ES-I3 (cell line): ENCODE results near the gene PRKCH.
A peak's percentile ranks its signal among the peaks of the same experiment; 100 is the strongest.

Experiments
- H3K36me3 ChIP-seq: 2 replicates; pipeline ENCODE4 v1.6.1; 2013; ENCODE audit warnings: mild to moderate bottlenecking, low read length, control low read depth, moderate library complexity; ENCODE audit not compliant: insufficient read depth
- H3K4me1 ChIP-seq: 2 replicates; pipeline ENCODE4 v1.6.1; 2013; ENCODE audit warnings: mild to moderate bottlenecking, control low read depth, low read length; ENCODE audit not compliant: insufficient read depth
- H3K9ac ChIP-seq: 2 replicates; pipeline ENCODE4 v1.6.1; 2013; ENCODE audit warnings: low read depth, mild to moderate bottlenecking, low read length, moderate library complexity
- H3K9me3 ChIP-seq: 2 replicates; pipeline ENCODE4 v1.6.1; 2013; ENCODE audit warnings: mild to moderate bottlenecking, low read length, moderate library complexity; ENCODE audit not compliant: control insufficient read depth, insufficient read depth

Gene PRKCH

DNA sequence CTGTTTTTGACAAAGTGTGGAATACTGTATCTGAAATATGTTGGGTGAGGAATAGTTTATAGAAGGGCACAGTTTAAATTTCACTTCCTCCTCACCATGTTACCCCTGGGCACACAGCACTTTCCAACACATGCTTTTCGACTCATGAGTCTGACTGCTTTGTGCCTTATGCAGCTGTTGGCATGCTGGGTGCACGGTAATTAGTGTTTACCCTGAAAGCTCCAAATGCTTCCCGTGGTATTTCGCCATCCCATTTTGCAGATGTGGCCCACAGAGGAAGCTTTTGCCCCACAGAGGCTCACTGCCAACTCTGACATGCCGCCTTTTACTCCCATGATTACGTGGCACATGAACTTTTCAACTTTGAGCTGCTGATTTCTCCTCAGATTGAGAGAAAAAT lies 168.6 kb downstream of the PRKCH start:
- Histone ChIP-seq H3K36me3 (no peaks in the 10 kb centered on the region; the same call in 1 of the 2 replicates), H3K9ac (no peak overlapping the region), H3K9me3 (no peaks in the 10 kb centered on the region), H3K4me1 (peaks cover 19% of the 10 kb centered on the region)

DNA sequence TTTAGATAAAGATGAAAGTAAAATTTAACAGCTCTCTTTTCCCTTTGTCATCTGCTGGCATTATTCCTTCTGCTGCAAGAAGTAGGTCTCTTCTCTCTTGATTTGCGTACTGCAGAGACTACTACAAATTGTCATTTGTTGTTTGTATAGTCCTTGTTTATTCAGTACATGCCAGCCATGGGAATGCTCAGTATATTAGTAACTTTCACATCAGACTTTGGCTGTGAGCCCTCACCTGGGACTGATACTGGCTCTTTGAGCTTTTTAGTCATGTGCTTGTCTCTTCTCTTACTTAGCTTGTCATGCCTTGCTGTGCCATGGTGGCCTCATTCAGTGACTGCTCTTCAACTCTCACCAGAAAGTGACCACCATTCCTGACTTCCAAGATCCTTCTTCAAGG lies 169.8 kb downstream of the PRKCH start:
- H3K9me3 ChIP-seq = no peaks in the 10 kb centered on the region
- no peak overlapping the region for H3K9ac ChIP-seq
- no peaks in the 10 kb centered on the region; the same call in 1 of the 2 replicates for H3K36me3 ChIP-seq
- H3K4me1 ChIP-seq = peaks cover 19% of the 10 kb centered on the region

DNA sequence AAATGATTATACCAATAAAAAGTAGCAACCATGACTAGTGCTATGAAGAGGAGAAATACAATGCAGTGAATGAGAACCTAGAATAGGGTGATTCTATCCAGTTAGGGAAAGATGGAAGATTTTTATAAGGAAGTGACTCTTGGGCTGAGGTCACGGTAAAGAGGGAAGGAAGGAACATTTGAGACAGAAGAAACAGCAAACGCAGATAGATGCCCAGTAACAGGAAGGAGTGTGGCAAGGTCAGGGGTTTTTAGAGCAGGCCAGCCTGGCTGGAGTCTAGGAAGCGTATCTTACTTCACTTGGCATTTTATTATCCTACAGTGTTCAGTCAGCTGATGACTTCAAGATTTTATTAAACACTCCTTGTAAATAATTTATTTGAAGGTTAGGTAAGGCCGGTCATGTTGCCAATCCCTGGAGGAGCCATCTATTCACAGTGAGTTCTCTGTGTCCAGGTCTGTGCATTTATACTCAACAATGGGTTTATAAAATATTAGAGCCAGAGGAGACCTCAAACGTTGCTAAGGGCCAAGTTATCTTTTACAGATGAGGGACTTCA lies 170.6 kb downstream of the PRKCH start:
- H3K4me1 ChIP-seq = peaks cover 19% of the 10 kb centered on the region
- no peaks in the 10 kb centered on the region; the same call in 1 of the 2 replicates for H3K36me3 ChIP-seq
- H3K9ac ChIP-seq = no peak overlapping the region
- no peaks in the 10 kb centered on the region for H3K9me3 ChIP-seq

DNA sequence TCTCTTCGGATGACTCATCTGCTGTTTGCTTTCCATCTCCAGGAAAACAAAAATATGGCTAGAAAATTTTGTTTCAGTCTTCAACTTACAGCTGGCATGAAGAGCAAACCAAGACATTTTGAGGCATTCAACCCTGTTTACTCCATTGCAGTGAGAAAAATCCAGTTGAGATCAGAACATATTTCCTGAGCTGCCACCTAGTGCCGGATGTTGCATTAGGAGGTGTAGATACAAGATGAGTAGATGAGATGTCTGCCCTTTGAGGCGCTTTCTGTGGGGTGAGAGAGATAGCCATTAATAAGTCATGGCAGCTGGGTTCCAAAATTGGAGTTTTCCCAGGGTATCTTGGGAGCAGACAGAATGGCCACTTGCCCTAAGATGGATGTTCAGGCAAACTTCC lies 171.1 kb downstream of the PRKCH start:
- Histone ChIP-seq H3K36me3 (no peaks in the 10 kb centered on the region; the same call in 1 of the 2 replicates), H3K9me3 (no peaks in the 10 kb centered on the region), H3K4me1 (peaks cover 19% of the 10 kb centered on the region), H3K9ac (no peak overlapping the region)

DNA sequence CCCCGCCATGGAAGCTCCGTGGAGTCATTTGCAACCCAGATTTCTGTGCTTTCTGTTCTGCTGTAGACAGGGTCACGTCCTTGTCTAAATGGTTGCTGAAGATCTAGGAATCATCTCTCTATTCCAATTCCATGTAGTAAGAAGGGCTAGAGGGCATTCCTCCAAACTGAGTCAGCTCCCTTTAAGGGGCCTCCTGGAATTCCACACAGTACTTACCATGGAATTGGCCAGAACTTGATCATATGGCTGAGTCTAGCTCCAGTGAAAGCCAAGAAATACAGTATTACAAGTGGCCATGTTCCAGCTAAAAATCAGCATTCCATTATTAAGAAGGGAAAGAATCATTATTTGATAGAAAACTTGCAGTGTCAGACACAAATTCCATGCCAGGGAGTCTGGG lies 171.9 kb downstream of the PRKCH start:
- peaks cover 19% of the 10 kb centered on the region for H3K4me1 ChIP-seq
- H3K9me3 ChIP-seq = no peaks in the 10 kb centered on the region
- no peak overlapping the region for H3K9ac ChIP-seq
- no peaks in the 10 kb centered on the region; the same call in 1 of the 2 replicates for H3K36me3 ChIP-seq

DNA sequence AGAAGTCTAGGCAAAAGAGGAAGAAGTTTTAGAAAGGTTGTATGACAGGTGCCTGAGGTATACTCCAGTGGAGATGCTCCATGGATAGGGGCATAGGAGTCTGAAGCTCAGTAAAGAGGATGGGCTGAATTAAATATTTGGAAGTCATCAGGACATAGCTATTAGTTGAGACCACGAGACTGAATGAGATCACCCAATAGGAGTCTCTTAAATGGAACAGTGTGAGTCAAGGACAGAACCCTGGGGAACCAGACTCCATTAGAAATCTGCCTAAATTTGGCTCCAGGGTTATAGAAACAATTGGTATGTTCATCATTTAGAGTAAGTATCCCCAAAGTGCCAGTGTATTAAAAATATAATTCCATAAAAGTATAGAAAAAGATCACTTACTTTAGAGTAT lies 172.6 kb downstream of the PRKCH start:
- Histone ChIP-seq H3K4me1 (peaks cover 26% of the 10 kb centered on the region), H3K9ac (no peak overlapping the region), H3K36me3 (no peaks in the 10 kb centered on the region; the same call in 1 of the 2 replicates), H3K9me3 (no peaks in the 10 kb centered on the region)

DNA sequence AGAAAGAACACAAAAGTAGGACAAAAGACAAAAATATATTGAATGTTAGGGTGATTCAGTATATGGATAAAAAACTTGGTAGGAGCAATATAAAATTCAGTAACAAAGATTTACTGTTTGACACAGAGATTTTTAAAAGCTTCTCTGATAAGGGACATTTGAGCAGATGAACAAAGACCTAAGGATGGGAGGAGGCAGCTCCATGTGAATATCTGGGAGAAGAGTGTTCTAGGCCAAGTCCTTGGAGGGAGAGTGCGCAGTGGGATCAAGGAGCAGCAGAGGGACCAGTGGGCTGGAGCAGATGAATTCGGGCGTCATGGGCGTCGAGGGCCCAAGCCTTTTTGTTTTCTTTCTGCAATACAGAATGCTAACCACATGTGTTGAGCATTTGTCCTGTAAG lies 174.4 kb downstream of the PRKCH start:
- peaks cover 36% of the 10 kb centered on the region for H3K4me1 ChIP-seq
- no peaks in the 10 kb centered on the region for H3K36me3 ChIP-seq
- no peaks in the 10 kb centered on the region for H3K9me3 ChIP-seq
- H3K9ac ChIP-seq = no peak overlapping the region

DNA sequence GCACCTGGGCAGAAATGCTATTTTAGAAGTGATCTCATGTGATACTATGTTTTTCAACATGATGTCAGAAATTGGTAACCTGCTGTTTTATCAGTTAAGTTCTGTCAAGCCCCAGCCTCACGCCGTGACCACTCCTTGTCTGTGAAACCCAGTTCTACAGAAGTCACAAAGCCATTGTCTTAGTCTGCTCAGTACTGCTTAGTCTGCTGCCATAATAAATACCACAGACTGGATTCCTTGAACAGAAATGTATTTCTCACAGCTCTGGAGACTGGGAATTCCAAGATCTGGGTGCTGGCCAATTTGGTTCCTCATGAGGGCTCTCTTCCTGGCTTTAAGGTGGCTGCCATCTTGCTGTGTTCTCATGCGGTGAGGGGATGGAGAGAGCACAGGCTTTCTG lies 176.9 kb downstream of the PRKCH start:
- H3K9ac ChIP-seq = no peak overlapping the region
- H3K4me1 ChIP-seq = peaks cover 51% of the 10 kb centered on the region
- H3K36me3 ChIP-seq = no peaks in the 10 kb centered on the region
- no peaks in the 10 kb centered on the region for H3K9me3 ChIP-seq

DNA sequence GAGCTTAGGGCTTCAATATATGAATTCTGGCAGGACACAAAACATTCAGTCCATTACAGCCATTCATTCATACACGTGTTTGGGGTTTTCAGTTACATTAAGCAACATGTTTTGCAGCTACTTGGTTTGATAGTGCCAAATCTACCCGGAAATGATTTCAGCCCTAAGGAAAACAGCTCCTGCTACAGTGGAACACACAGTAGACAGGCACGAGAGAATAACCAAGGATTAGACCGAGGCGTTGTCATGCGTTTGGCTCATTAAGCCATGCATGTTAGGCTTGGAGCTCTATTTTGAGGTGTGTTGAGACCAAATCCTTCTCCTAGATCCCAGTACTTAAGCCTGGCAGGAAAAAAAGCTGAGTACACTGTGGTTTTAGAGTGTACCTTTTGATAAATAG lies 177.4 kb downstream of the PRKCH start:
- H3K36me3 ChIP-seq = no peaks in the 10 kb centered on the region
- H3K9me3 ChIP-seq = no peaks in the 10 kb centered on the region
- H3K9ac ChIP-seq = no peak overlapping the region
- H3K4me1 ChIP-seq = peaks cover 52% of the 10 kb centered on the region

DNA sequence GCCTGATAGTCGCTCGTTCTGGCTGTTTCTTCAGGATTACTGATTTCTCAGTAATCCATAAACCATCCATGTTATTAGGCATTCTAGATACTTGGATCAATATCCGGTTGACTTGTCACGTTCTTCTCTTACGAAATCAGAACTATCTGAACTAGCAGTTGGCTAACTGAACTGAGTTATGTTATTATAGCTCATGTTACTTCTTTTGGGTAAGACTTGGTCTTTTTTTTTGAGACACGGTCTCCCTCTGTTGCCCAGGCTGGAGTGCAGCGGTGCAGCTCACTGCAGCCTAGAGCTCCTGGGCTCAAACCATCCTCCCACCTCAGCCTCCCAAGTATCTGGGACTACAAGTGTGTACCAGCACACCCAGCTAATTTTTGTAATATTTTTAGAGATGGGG lies 178.6 kb downstream of the PRKCH start:
- Histone ChIP-seq H3K36me3 (no peaks in the 10 kb centered on the region), H3K4me1 (peaks cover 54% of the 10 kb centered on the region), H3K9me3 (no peaks in the 10 kb centered on the region), H3K9ac (no peak overlapping the region)

DNA sequence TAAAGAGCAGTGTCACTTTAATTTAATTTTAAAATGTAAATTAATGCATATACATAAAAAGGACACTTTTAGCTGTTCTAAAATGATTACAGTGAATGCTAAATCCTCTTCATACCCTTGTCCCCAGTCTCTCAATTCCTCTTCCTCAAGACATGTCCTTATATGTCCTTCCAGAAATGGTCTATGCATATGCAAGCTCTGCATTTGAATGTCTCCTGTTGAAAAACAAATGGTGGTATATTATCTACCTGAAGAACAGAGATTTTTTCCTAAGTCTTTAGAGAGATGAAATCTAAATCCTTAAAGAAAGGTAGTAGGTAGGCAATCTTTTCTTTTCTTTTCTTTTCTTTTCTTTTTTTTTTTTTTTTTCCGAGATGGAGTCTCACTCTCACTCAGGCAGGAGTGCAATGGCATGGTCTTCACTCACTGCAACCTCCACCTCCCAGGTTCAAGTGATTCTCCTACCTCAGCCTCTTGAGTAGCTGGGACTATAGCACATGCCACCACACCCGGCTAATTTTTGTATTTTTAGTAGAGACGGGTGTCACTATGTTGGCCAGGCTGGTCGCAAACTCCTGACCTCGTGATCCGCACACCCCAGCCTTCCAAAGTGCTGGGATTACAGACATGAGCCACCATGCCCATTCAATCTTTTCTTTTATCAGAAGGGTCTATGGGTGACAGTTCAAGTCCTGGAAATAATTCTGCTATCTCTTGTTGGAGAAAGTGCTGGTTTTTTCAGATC lies 180.5 kb downstream of the PRKCH start:
- H3K36me3 ChIP-seq = no peaks in the 10 kb centered on the region
- peaks cover 67% of the 10 kb centered on the region for H3K4me1 ChIP-seq
- H3K9me3 ChIP-seq = no peaks in the 10 kb centered on the region
- H3K9ac ChIP-seq = peak overlapping the region; percentile 30

DNA sequence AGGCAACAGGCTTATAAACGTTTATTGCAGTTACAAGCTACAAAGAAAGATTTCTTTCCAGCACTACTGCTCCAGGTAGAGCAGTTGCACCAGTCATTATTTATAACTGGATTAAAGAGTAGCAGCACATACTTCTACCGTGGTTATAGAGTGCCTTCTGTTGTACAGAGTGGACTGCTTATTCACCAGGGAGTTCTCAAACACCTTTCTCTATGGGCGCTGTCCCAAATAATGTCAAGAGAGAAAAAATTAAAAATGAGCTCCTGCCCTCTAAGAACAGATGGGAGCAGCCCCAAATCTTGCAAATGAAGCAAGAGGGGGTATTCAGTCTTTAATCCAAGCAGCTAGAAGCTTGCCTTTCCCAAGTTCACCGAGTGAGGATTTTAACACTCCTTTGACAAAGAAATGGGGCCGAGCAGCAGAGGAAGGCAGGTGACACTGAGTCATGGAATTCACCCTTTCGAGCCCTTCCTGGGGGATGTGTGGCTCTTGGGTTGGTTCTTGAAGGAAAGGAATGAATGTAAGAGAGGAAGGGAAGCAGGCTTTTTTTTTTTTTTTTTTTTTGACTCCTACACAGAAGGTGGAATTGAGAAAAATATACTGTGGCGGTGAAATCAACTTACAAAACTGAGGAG lies 181.2 kb downstream of the PRKCH start:
- Histone ChIP-seq H3K9ac (peak overlapping the region; percentile 30), H3K36me3 (no peaks in the 10 kb centered on the region), H3K4me1 (peaks cover 68% of the 10 kb centered on the region), H3K9me3 (no peaks in the 10 kb centered on the region)

DNA sequence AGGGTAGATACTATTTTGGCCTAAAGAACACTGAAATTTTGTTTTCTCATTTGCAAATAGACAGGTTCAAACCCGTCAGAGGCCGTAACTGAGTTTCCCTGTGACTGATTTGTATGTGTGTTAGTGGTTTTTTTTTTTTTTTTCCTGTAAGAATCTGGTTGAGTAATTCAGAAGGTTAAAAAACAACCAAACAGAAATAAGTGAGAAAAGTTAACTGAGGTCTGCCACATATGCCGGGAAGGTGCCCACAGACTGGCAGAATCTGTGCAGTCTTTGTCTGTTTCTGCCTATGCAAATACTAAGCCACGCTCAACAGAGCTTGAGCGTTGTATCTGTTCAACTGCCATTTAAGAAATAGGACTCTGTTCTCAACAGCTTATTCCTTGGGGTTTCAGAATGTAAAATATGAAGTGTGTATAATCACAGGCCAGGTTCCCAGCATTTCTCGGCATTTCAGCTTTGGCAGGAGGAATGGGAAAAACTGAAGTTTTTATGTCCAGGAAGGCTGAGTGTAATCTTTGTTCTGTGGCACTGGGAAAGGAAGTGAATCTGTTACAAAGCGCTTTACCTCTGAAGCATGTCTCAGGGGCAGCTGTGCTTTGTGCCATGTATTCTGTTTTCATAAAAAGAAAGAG lies 181.9 kb downstream of the PRKCH start:
- Histone ChIP-seq H3K4me1 (peaks cover 72% of the 10 kb centered on the region), H3K36me3 (no peaks in the 10 kb centered on the region), H3K9ac (peak overlapping the region; percentile 1; the same call in 1 of the 2 replicates), H3K9me3 (no peaks in the 10 kb centered on the region)

DNA sequence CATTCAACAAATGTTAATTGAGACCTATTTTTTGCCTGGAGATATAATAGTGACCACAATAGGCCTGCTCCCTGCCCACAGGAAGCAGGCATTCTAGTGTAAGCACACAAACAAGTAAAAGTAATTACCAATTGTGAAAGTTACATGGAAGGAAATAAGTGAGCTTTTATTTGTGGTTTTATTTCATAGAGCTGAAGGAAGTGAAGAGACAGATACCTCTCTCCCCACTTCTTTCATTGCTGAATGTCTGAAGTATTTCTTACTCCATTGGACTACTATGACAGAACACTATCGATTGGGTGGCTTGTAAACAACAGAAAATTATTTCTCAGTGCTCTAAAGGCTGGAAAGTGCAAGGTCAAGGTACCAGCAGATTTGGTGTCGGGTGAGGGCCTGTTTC lies 183.5 kb downstream of the PRKCH start:
- no peaks in the 10 kb centered on the region for H3K36me3 ChIP-seq
- H3K4me1 ChIP-seq = peaks cover 59% of the 10 kb centered on the region

More for the DNA sequence above, 183.5 kb downstream of the PRKCH start:
- Histone ChIP-seq H3K9ac (no peak overlapping the region), H3K9me3 (no peaks in the 10 kb centered on the region)
